Activated CD4-positive, alpha-beta T cell treated with anti-CD3 and anti-CD28 coated beads for 1 hour (primary cell): Measurements from ENCODE around the gene LRRC26.
"Not testable (repeated sequence)": the region's sequence is repeated elsewhere in the genome, so short reads cannot be mapped to it uniquely, and the experiment has no call there.

Source experiments
- DNase-seq: peaks from one replicate; pipeline ENCODE4 v3.0.0-alpha.2; 2020

The LRRC26 gene

GRCh38 chr9:137149363-137149762, 20.5 kb downstream of the LRRC26 start:
- no peak for DNase-seq

- DNase-seq: no peak
Observed at GRCh38 chr9:137148661-137149060, 21.2 kb downstream of the LRRC26 start.

DNA sequence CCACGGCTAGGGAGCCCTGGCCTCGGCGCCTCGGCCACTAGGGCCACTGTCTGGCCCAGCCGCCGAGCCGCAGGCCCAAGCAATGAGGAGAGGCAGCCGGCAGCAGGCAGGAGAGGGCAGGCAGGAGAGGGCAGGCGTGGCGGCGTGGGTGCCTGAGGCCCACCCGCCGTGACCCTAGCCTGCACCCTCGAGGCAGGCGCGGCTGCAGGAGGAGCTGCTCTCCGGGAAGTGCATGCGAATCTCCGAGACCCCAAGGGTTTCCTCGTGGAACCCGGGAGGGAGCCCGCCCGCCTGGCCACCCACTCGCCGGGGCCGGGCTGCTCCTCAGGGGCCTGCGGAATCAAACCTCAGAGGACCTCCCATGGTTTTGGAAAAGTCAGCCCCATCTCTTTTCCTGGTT, 21.6 kb downstream of the LRRC26 start:
- no peak for DNase-seq

GRCh38 chr9:137147793-137148160, 22.1 kb downstream of the LRRC26 start:
- no peak for DNase-seq

DNA sequence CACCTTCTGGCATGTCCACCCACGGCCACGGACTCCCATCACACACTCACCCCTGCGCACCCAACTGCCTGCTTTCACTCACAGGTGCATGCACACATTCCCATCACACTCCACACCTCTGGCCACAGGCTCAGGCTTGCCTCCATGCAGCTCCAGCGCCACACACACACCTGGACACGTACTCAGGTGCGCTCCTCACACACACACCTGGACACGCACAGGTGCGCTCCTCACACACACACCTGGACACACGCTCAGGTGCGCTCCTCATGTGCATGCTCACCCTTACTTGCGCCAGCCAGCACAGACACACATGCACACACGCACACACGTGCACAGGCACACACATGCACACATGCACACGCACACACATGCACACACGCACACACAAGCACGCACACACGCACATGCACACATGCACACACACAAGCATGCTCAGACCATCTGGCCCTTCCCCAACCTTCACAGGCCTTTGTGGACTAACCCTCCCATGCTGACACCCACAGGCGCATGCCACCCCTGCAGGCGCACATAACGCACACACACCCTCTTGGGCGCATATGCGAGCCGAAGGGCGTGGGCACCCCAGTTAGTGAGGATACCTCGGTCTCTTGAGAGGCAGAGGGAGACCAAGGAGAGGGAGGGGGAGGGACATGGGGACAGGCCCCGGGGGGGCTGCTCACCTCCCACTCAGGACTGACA, 22.6 kb downstream of the LRRC26 start:
- DNase-seq: no peak

GRCh38 chr9:137146527-137146918, 23.3 kb downstream of the LRRC26 start:
- DNase-seq: no peak

DNA sequence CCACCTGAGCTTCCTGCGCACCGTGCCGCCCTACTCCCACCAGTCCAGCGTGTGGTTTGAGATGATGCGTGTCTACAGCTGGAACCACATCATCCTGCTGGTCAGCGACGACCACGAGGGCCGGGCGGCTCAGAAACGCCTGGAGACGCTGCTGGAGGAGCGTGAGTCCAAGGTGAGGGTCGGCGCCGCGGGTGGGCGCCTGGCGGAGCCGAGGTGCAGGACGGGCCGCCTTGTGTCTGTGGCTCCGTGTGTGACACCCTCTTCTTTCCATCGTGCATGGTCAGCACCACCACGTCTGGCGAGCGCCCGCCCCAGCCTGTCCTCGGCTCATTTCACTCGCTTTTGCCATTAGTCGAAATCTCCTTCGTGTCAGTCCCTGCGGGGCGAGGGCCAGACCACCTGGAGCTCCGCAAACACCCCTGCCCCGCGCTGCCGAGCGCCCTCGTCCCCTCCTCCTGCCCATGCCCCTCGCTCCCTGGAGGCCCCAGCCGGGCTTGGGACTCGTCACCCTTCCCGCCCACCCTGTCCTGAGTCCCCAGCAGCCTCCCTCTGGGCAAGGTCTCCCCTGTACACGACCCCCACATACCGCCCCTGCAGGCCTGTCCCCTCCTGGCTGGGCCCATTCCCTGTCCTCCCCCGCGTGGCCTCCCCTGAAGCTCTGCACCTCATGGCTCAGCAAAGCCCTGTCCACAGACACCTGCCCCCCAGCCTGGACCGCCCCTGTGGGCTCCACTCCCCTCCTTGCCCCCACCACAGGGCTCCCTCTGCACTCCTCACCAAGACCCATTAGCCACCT, 23.9 kb downstream of the LRRC26 start:
- no peak for DNase-seq

DNA sequence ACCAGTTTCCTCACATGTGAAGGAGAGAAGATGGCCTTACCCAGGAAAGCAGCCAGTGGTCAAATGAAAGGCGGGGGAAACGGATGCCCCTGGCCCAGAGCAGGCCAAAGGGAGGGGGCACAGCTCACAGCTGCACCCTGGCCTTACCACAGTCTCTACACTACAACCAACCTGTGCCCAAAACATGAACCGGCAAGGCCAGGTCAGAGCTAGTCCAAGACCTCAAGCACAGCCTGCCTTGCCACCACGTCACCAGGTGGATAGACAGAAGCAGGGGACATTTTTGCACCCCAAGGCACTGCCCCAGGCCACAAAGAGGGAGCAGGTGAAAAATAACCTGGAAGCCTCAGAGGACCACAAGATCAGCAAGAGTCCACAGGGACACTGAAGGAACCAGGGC, 26.4 kb downstream of the LRRC26 start:
- no peak for DNase-seq

- no peak for DNase-seq
Observed at GRCh38 chr9:137141976-137142936, 27.6 kb downstream of the LRRC26 start.

- DNase-seq: no peak
Observed at GRCh38 chr9:137141050-137141810, 28.6 kb downstream of the LRRC26 start.

DNA sequence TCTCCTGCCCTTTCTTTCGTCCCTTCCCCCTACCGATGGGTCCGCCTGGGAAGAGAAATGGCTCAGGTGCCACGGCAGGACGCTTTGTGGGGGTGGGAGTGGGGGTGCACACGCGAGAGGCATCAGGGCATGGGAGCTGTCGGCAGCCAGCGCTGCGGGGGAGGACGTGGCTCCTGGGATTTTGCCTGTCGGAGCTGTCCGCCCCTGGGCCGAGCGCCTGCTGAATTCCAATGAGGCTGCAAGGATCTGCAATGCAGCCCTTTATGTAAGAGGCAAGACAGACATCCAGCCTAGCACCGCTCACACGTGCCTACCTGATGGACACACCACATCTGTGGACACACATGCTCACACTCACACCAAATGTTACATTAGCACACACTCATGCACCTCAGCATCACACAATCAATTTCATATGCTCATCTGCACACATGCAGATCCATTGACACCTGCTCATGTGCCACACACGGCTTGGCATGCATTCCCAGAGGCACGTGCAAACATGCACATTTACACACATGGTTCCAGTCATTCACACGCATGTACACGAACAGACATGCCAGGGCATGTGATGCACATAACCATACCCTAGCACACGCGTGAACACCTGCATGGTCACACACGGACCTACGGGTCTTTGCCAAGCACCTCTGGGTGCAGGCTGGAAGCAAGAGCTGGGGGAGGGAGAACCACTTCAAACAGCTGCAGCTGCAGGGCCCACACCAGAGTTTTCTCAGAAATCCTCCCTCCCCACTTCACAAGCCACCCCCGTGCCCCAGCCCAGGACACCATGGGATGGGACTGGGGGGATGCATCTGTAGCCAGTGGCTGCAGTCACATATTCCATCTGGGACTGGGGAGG, 29.5 kb downstream of the LRRC26 start:
- no peak for DNase-seq

GRCh38 chr9:137139468-137140150, 30.2 kb downstream of the LRRC26 start:
- DNase-seq: no peak

GRCh38 chr9:137138722-137139467, 31.0 kb downstream of the LRRC26 start, which contains the start of gene GRIN1:
GRIN1 (plus strand) TSS chr9:137139154; CDS start chr9:137139487, 333 bp downstream.
- no peak for DNase-seq

DNA sequence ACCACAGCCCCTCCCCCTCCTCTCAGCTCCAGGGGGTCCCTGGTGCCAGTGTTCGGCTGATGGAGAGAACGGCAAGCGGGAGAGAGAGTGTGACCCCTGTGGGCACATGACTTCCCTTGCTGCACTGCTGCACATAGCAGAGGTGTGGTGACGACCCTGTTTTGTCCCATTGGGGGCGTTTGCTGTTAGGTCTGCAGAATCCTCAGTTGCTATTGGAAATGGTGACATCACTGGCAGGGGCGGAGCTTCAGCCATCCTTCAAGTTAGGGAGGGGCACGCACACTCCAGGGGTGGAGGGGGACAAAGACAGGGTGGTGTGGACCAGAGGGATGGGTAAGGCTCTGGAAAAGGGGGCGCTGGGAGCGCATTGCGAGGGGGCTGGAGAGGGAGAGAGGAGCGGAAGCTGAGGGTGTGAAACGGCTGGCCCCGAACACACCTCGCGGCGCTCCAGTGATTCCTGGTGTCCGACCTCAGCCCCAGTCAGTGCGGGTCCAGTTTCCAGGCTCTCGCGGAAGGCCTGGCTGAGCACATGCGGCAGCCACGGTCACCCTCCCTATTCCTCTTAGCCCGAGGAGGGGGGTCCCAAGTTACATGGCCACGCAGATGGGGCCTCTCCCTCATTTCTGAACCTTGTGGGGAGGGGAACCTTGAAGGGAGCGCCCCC, 31.7 kb downstream of the LRRC26 start:
- DNase-seq: no peak

DNA sequence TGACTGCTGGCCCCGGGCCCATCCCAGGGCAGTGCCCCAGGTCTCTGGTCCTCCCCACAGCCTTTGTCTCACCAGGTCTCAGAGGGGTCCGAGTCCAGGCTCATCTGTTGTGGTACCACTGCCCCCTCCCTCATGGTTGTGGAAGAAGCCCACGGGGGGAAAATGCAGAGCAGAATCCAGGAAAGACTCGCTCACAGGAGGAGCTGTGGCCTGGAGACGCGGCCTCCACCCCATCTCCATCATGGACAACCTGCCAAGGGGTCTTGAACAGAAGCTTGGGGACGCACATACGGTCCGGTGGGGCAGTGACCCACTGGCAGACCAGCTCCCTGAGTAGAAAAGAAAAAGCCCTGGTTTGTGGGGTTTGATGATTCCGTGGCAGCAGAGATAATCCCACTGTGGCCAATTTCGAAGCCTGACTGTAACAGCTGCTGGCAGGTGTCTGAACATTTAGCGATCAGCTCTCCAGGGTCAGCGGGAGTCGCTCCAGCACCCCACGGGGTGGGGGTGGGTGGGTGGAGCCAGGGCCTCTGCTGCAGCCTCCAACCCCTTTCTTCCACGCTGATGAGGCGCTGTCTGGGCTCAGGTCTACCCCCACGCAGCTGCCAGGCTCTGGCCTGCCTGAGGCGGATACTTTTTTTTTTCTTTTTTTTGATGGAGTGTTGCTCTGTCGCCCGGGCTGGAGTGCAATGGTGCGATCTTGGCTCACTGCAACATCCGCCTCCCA, 32.8 kb downstream of the LRRC26 start:
- DNase-seq: no peak

DNA sequence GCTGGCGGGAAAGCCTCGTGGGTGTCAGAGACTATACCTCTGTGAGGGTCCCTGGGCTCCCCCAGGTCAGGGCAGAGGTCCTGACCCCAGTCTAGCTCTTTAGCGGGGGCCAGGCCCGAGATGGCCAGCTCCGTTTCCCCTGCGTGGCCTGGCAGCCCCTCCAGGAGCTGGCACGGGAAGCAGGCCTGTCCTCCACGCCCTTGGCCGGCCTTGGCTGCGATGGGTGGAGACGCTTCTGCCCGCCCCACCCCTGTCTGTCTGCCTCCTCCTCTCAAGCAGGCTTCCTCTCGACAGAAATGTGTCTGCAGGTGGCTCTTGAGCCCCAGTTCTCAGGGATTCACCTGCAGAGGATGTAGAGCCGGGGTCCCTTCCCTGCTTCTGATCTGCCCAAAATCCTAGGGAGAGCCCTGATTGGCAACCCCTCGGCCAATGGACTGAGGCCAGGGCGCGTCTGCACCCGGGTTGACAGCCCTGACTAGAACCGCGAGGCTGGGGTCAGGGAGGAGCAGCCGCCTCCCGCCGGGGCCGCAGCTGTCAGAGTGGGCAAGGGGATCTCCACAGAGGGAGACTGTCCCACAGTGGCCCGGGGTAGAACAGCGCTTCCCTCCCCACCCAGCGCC, 33.5 kb downstream of the LRRC26 start:
- no peak for DNase-seq

GRCh38 chr9:137135154-137135553, 34.7 kb downstream of the LRRC26 start:
- not testable (repeated sequence) for DNase-seq

DNA sequence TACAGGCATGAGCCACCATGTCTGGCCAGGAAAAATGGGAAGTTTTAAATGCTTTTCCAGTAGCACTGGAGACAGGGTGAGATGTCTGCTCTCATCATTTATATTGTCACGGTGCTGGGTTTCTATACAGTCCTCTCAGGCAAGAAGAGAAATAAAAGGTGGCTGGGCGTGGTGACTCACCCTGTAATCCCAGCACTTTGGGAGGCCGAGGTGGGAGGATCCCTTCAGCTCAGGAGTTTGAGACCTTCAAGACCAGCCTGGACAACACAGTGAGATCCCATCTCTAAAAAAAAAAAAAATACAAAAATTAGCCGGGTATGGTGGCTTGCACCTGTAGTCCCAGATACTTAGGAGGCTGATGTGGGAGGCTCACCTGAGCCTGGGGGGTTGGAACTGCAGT, 35.7 kb downstream of the LRRC26 start:
- no peak for DNase-seq
